CD14-positive monocyte (primary cell): ENCODE results near the gene ADGRG1. TPM values are rescaled to one million over a fixed set of nuclear protein-coding genes. Genes with fewer than 3 reads are reported as not detected.

Experiments
- DNase-seq, 3 donors: peaks; one replicate each; pipeline ENCODE4 v3.0.0-alpha.2; 2011 to 2022
- H2AFZ ChIP-seq: 2 replicates; pipeline ENCODE4 v1.6.0; 2012; ENCODE audit warnings: mild to moderate bottlenecking, low read depth, low read length, inconsistent platforms; ENCODE audit not compliant: insufficient read depth, poor library complexity, severe bottlenecking
- H3K27ac ChIP-seq, 2 donors: 1 replicate in 1 of 2; 2 replicates in 1 of 2; pipeline ENCODE4 v1.5.1; 2012 to 2013; ENCODE audit warnings: low read length in 2 of 2, control low read depth in 1 of 2, inconsistent platforms in 1 of 2, low read depth in 1 of 2, mild to moderate bottlenecking in 1 of 2
- H3K27me3 ChIP-seq, 2 donors: one replicate each; pipeline versions ENCODE4 v1.6.0 to v1.6.1; 2011 to 2013; ENCODE audit warnings: low read length in 2 of 2; ENCODE audit not compliant: control insufficient read depth in 2 of 2, insufficient read depth in 2 of 2
- H3K36me3 ChIP-seq, 2 donors: replicated peaks in 1 of 2; 1 replicate in 1 of 2; 2 replicates in 1 of 2; pipeline versions ENCODE4 v1.5.1 to v1.6.1; 2012 to 2013; ENCODE audit warnings: low read length in 2 of 2, control low read depth in 1 of 2, inconsistent platforms in 1 of 2, mild to moderate bottlenecking in 1 of 2; ENCODE audit not compliant: insufficient read depth in 2 of 2, control insufficient read depth in 1 of 2
- H3K4me1 ChIP-seq, 2 donors: 1 replicate in 1 of 2; 2 replicates in 1 of 2; pipeline versions ENCODE4 v1.5.1 to v1.6.1; 2012 to 2013; ENCODE audit warnings: low read length in 2 of 2, control low read depth in 1 of 2, inconsistent platforms in 1 of 2, mild to moderate bottlenecking in 1 of 2, moderate library complexity in 1 of 2; ENCODE audit not compliant: insufficient read depth in 2 of 2, control insufficient read depth in 1 of 2
- H3K4me2 ChIP-seq: replicated peaks from 2 replicates; pipeline ENCODE3; 2012; ENCODE audit warnings: low read length, moderate library complexity, mild to moderate bottlenecking; ENCODE audit not compliant: poor library complexity, severe bottlenecking; ENCODE audit errors: extremely low read depth
- H3K4me3 ChIP-seq, 3 experiments: fragments of 200-600 bp in 1 of 3; sonication (generic) in 1 of 3; replicated peaks in 1 of 3; 1 replicate in 2 of 3; 2 replicates in 1 of 3; pipeline ENCODE4 v1.5.1; 2011 to 2013; ENCODE audit warnings: low read length in 3 of 3, mild to moderate bottlenecking in 3 of 3, control low read depth in 2 of 3, low read depth in 2 of 3, inconsistent platforms in 1 of 3, moderate library complexity in 1 of 3
- H3K79me2 ChIP-seq: 2 replicates; pipeline ENCODE4 v1.6.0; 2012; ENCODE audit warnings: mild to moderate bottlenecking, control low read depth, inconsistent platforms, low read length, moderate library complexity; ENCODE audit not compliant: insufficient read depth
- H3K9ac ChIP-seq: 2 replicates; pipeline ENCODE4 v1.6.0; 2017; ENCODE audit warnings: low read length, mild to moderate bottlenecking; ENCODE audit not compliant: insufficient read depth, poor library complexity, severe bottlenecking
- H3K9me3 ChIP-seq, 2 donors: replicated peaks in 1 of 2; 1 replicate in 1 of 2; 2 replicates in 1 of 2; pipeline versions ENCODE4 v1.5.1 to v1.6.1; 2012 to 2013; ENCODE audit warnings: low read length in 2 of 2, control low read depth in 1 of 2; ENCODE audit not compliant: control insufficient read depth in 1 of 2, insufficient read depth in 1 of 2
- H4K20me1 ChIP-seq: 2 replicates; pipeline ENCODE4 v1.6.0; 2012; ENCODE audit warnings: mild to moderate bottlenecking, low read length, control low read depth, moderate library complexity; ENCODE audit not compliant: insufficient read depth
- H3K27ac Mint-ChIP-seq, 7 donors: one replicate each; pipeline ENCODE4 v1.8.0; 2020; ENCODE audit warnings: mild to moderate bottlenecking in 7 of 7, mixed read lengths in 7 of 7, moderate library complexity in 6 of 7, inconsistent platforms in 2 of 7
- H3K27me3 Mint-ChIP-seq, 3 donors: one replicate each; pipeline ENCODE4 v1.8.0; 2021 to 2022; ENCODE audit warnings: low read depth in 3 of 3, mild to moderate bottlenecking in 3 of 3, mixed read lengths in 3 of 3, moderate library complexity in 3 of 3, inconsistent platforms in 1 of 3
- H3K36me3 Mint-ChIP-seq, 2 donors: one replicate each; pipeline ENCODE4 v1.8.0; 2020; ENCODE audit warnings: mixed read lengths in 2 of 2, inconsistent platforms in 1 of 2, mild to moderate bottlenecking in 1 of 2
- H3K4me1 Mint-ChIP-seq: one replicate; pipeline ENCODE4 v1.8.0; 2020; ENCODE audit warnings: mild to moderate bottlenecking, mixed read lengths
- H3K4me3 Mint-ChIP-seq, 2 donors: one replicate each; pipeline ENCODE4 v1.8.0; 2020; ENCODE audit warnings: mild to moderate bottlenecking in 2 of 2, mixed read lengths in 2 of 2, moderate library complexity in 1 of 2
- H3K9me3 Mint-ChIP-seq, 7 donors: one replicate each; pipeline ENCODE4 v1.8.0; 2020 to 2022; ENCODE audit warnings: mixed read lengths in 7 of 7, mild to moderate bottlenecking in 6 of 7, moderate library complexity in 6 of 7, inconsistent platforms in 2 of 7
- WGBS: methylation state at CpG from one replicate; pipeline ENCODE4 v1.1.5; 2013; ENCODE audit warnings: missing lambda C conversion rate; ENCODE audit not compliant: insufficient coverage; 5-methylcytosine and 5-hydroxymethylcytosine counted together
- intact Hi-C, 2 donors: fragments of 100-400 bp; cut with micrococcal nuclease; formaldehyde crosslinking; loops; one replicate each; pipeline versions ENCODE4 v1.15.0 to v1.15.1; 2023
- polyA plus RNA-seq, 3 donors: library from polyadenylated mRNA; depleted of rRNA in 1 of 3; unstranded in 2 of 3; stranded (reverse) in 1 of 3; fragments of 300-500 nt in 2 of 3; fragments of >200 nt in 1 of 3; fragmentation: Illumina TruSeq in 2 of 3; gene quantifications; 1 replicate in 2 of 3; 2 replicates in 1 of 3; pipeline ENCODE4 v1.2.3, GENCODE V29; 2012 to 2021
- TF ChIP-seq, protein P1 (sequence below): fragments of 200-600 bp; IDR thresholded peaks from one replicate; pipeline ENCODE4 v1.8.0; 2022; ENCODE audit warnings: antibody characterized with exemption, mild to moderate bottlenecking

ADGRG1 gene
- polyA plus RNA-seq, 3 donors = 0.07 to 0.39 (median 0.08) TPM

DNA sequence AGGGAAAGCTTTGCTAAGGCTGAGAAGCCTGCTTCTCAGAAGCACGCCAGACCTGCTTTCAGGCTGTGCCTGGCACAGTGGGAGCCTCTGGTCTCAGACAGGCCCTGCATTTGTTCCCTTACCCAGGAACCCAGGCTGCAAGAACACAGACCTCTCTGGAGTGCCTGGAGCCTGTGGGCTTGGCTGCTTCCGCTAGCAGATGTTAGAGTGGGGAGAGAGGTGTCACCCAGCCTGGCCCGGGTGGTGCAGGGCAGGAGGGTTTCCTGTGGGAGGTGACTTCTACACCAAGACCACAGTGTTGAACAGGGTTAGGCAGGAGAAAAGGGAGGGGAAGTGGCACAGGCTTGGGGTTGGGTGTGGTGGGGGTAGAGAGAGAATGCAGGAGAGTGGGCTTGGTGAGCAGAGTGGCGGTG is 35.8 kb upstream of the ADGRG1 start:
- Mint-ChIP-seq H3K27me3 (peaks cover 8 to 18% (median 13%) of the 10 kb centered on the region in 3 donors), H3K27ac (peak overlapping the region in 2 of 7 donors; percentile 6 to 15), H3K4me3 (peak overlapping the region in 1 of 2 donors; percentile 51), H3K36me3 (no peaks in the 10 kb centered on the region), H3K4me1 (peaks cover 20% of the 10 kb centered on the region), H3K9me3 (peaks cover 2 to 12% (median 5%) of the 10 kb centered on the region in 7 donors)
- no peak overlapping the region for H3K4me3 ChIP-seq
- no peak overlapping the region for H3K4me2 ChIP-seq
- H3K9me3 ChIP-seq = no peaks in the 10 kb centered on the region
- intact Hi-C loops = loop anchor here (5.0 kb wide), 3 partner anchors 55 to 130 kb away; no protein-coding TSS in a partner anchor
- DNase-seq = no peak
- peak overlapping the region; percentile 15 for H2AFZ ChIP-seq
- peaks cover 0 to 2% of the 10 kb centered on the region in 2 donors for H3K27me3 ChIP-seq
- H3K4me1 ChIP-seq = peaks cover 20 to 25% of the 10 kb centered on the region in 2 donors
- no peak overlapping the region for H3K9ac ChIP-seq
- H4K20me1 ChIP-seq = no peaks in the 10 kb centered on the region
- 0% methylated on average over 3 of the region's 4 CpGs for WGBS
- H3K27ac ChIP-seq = no peak overlapping the region
- TF ChIP-seq, protein P1, sequence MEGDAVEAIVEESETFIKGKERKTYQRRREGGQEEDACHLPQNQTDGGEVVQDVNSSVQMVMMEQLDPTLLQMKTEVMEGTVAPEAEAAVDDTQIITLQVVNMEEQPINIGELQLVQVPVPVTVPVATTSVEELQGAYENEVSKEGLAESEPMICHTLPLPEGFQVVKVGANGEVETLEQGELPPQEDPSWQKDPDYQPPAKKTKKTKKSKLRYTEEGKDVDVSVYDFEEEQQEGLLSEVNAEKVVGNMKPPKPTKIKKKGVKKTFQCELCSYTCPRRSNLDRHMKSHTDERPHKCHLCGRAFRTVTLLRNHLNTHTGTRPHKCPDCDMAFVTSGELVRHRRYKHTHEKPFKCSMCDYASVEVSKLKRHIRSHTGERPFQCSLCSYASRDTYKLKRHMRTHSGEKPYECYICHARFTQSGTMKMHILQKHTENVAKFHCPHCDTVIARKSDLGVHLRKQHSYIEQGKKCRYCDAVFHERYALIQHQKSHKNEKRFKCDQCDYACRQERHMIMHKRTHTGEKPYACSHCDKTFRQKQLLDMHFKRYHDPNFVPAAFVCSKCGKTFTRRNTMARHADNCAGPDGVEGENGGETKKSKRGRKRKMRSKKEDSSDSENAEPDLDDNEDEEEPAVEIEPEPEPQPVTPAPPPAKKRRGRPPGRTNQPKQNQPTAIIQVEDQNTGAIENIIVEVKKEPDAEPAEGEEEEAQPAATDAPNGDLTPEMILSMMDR = no peak
- no peaks in the 10 kb centered on the region for H3K79me2 ChIP-seq
- no peaks in the 10 kb centered on the region for H3K36me3 ChIP-seq

DNA sequence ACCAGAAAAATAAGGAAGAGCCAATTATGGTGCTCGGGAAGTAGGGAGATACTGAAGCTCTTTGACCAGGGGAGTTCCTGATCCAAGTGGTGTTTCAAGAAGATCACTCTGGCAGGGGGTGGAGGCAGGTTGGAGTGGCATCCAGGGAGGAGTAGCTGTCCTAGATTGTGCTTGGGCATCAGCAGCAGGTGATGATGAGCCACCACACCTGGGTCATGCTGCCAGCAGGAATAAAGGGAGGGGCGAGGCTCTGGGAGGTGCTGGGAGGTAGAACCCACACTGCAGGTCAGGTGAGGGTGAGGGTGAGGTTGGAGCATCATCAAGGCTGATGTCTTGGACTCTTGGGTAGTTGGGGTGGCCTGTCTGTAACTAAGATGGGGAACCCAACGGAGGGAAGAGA is 35.4 kb upstream of the ADGRG1 start:
- Histone ChIP-seq H3K4me3 (no peak overlapping the region), H3K9ac (no peak overlapping the region), H2AFZ (no peak overlapping the region), H3K4me1 (peaks cover 20 to 25% of the 10 kb centered on the region in 2 donors), H3K9me3 (no peaks in the 10 kb centered on the region), H3K4me2 (no peak overlapping the region), H3K36me3 (no peaks in the 10 kb centered on the region), H3K27me3 (peaks cover 0 to 2% of the 10 kb centered on the region in 2 donors), H3K79me2 (no peaks in the 10 kb centered on the region), H4K20me1 (no peaks in the 10 kb centered on the region), H3K27ac (no peak overlapping the region)
- peaks cover 8 to 18% (median 13%) of the 10 kb centered on the region in 3 donors for H3K27me3 Mint-ChIP-seq
- WGBS = 61% methylated on average over 3 of the region's 3 CpGs
- H3K27ac Mint-ChIP-seq = peak overlapping the region in 2 of 7 donors; percentile 6 to 15
- TF ChIP-seq, protein P1 = no peak
- DNase-seq = no peak
- no peaks in the 10 kb centered on the region for H3K36me3 Mint-ChIP-seq
- peaks cover 20% of the 10 kb centered on the region for H3K4me1 Mint-ChIP-seq
- H3K9me3 Mint-ChIP-seq = peaks cover 2 to 11% (median 5%) of the 10 kb centered on the region in 7 donors
- H3K4me3 Mint-ChIP-seq = peak overlapping the region in 1 of 2 donors; percentile 51
- intact Hi-C loops = loop anchor here (5.0 kb wide), 3 partner anchors 54 to 129 kb away; no protein-coding TSS in a partner anchor
